NK-92 treated with Interleukin-12 subunit alpha and Interleukin-12 subunit beta, amount 100 ng/mL, for 24 hours (cell line): ENCODE results near the gene CCDC182.

Experiments used
- DNase-seq: peaks from one replicate; lab custom pipeline; 2025; lab: John Stamatoyannopoulos, UW

The CCDC182 gene

GRCh38 chr17:57697891-57698711, 47.0 kb downstream of the CCDC182 start:
- no peak for DNase-seq

GRCh38 chr17:57697197-57697596, 47.9 kb downstream of the CCDC182 start:
- DNase-seq = no peak

- no peak for DNase-seq
Observed at GRCh38 chr17:57696050-57696449, 49.0 kb downstream of the CCDC182 start.
